ENCODE results near the gene PLVAP.

- peak; percentile 4 to 45 for TF ChIP-seq CTCF (conservative IDR thresholded peaks at IDR 0.05 in 1 of 2, IDR thresholded peaks at IDR 0.05 in 1 of 2; ENCODE audit: extremely low read depth in 1 of 2, insufficient read depth in 1 of 2, low read depth in 1 of 2, low read length in 2 of 2)
- TF ChIP-seq EZH2 (IDR thresholded peaks at IDR 0.05; ENCODE audit: borderline replicate concordance, low read length): no peak
Observed at GRCh38 chr19:17424743-17425365, 47.7 kb upstream of the PLVAP start.
